ENCODE data around the gene MKI67. TPM values are rescaled to one million over a fixed set of nuclear protein-coding genes. Genes with fewer than 3 reads are reported as not detected.

MKI67 gene
- polyA plus RNA-seq, 1 of the 3 experiments (the other 2 are of a cell fraction), result 7.5 TPM

GRCh38 chr10:128047351-128047750, 78.9 kb downstream of the MKI67 start:
- Histone ChIP-seq H3K9me2 (no peaks in the 10 kb centered on the region), H3K27ac (ENCODE audit: low read depth in 2 of 2, low read length in 1 of 2) (no peak overlapping the region), H3K4me2 (no peak overlapping the region), H3K79me2 (ENCODE audit: insufficient read depth) (no peaks in the 10 kb centered on the region), H3K9ac (no peak overlapping the region), H3K9me3 (no peaks in the 10 kb centered on the region), H3K4me1 (ENCODE audit: control insufficient read depth in 1 of 2, insufficient read depth in 2 of 2, low read depth in 1 of 2, low read length in 1 of 2) (peaks cover 0 to 6% of the 10 kb centered on the region in 2 experiments; a peak in 1 of 4 replicates), H3K27me3 (ENCODE audit: insufficient read depth) (no peaks in the 10 kb centered on the region), H3K36me3 (replicated peaks in 1 of 2; ENCODE audit: control insufficient read depth in 1 of 2, insufficient read depth in 2 of 2, low read length in 1 of 2) (peaks cover 0 to 17% of the 10 kb centered on the region in 2 experiments), H2AFZ (ENCODE audit: low read depth) (no peak overlapping the region), H3F3A (replicated peaks; ENCODE audit: insufficient read depth) (no peaks in the 10 kb centered on the region), H3K4me3 (ENCODE audit: low read depth in 2 of 2, low read length in 1 of 2) (no peak overlapping the region), H4K20me1 (ENCODE audit: insufficient read depth) (no peaks in the 10 kb centered on the region)
- POLR2A ChIA-PET, result no interaction called here
- 93% methylated on average over 15 of the region's 17 CpGs for WGBS (ENCODE audit: low lambda C conversion rate)
- CTCF ChIA-PET, result interaction anchor here (0.7 to 2.9 kb wide), 5 partner anchors 10 to 193 kb away, joined by 3 to 13 read pairs (median 6); no protein-coding TSS in a partner anchor
- TF ChIP-seq TCF12 (IDR thresholded peaks at IDR 0.05) (no peak), RAD21 (IDR thresholded peaks at IDR 0.05; ENCODE audit: low read length) (no peak), MXI1 (IDR thresholded peaks at IDR 0.05; ENCODE audit: low read depth, low read length) (no peak), PBX3 (IDR thresholded peaks at IDR 0.05) (no peak), GABPA (IDR thresholded peaks at IDR 0.05; ENCODE audit: low read depth) (no peak)
- no peak for DNase-seq

- ChIA-PET POLR2A (no interaction called here), CTCF (interaction anchor here (1.8 to 2.9 kb wide), 4 partner anchors 11 to 35 kb away, joined by 6 to 13 read pairs (median 10); no protein-coding TSS in a partner anchor)
- Histone ChIP-seq H3K9me2 (no peaks in the 10 kb centered on the region), H3K79me2 (ENCODE audit: insufficient read depth) (no peaks in the 10 kb centered on the region), H4K20me1 (ENCODE audit: insufficient read depth) (no peaks in the 10 kb centered on the region), H3F3A (replicated peaks; ENCODE audit: insufficient read depth) (no peaks in the 10 kb centered on the region), H3K9me3 (no peaks in the 10 kb centered on the region), H3K4me1 (ENCODE audit: control insufficient read depth in 1 of 2, insufficient read depth in 2 of 2, low read depth in 1 of 2, low read length in 1 of 2) (peaks cover 0 to 6% of the 10 kb centered on the region in 2 experiments; a peak in 1 of 4 replicates), H3K27ac (ENCODE audit: low read depth in 2 of 2, low read length in 1 of 2) (no peak overlapping the region), H3K4me2 (no peak overlapping the region), H2AFZ (ENCODE audit: low read depth) (no peak overlapping the region), H3K9ac (no peak overlapping the region), H3K27me3 (ENCODE audit: insufficient read depth) (no peaks in the 10 kb centered on the region), H3K36me3 (replicated peaks in 1 of 2; ENCODE audit: control insufficient read depth in 1 of 2, insufficient read depth in 2 of 2, low read length in 1 of 2) (peaks cover 0 to 18% of the 10 kb centered on the region in 2 experiments), H3K4me3 (ENCODE audit: low read depth in 2 of 2, low read length in 1 of 2) (no peak overlapping the region)
- no peak for DNase-seq
- no peak for TF ChIP-seq CTCF (IDR thresholded peaks at IDR 0.05)
- no peak for TF ChIP-seq FOXJ3 (CRISPR knock-in tag; IDR thresholded peaks at IDR 0.05)
- no peak for TF ChIP-seq EZH2phosphoT487 (IDR thresholded peaks at IDR 0.05; ENCODE audit: borderline replicate concordance, low read depth)
- TF ChIP-seq ZBTB33 (IDR thresholded peaks at IDR 0.05; ENCODE audit: borderline replicate concordance, low read depth), result no peak
- TF ChIP-seq MEF2A (IDR thresholded peaks at IDR 0.05; ENCODE audit: borderline replicate concordance, low read depth), result no peak
- TF ChIP-seq FOXM1 (IDR thresholded peaks at IDR 0.05; ENCODE audit: low read depth), result no peak
- no peak for TF ChIP-seq PBX3 (IDR thresholded peaks at IDR 0.05)
- TF ChIP-seq USF2 (IDR thresholded peaks at IDR 0.05; ENCODE audit: borderline replicate concordance, low read depth, low read length), result no peak
- WGBS (ENCODE audit: low lambda C conversion rate), result 84% methylated on average over 5 of the region's 10 CpGs
These were observed 79.3 kb downstream of the MKI67 start for GRCh38 chr10:128046953-128047290.
